HepG2 (cell line): Measurements from ENCODE around the gene TEF. TPM values are rescaled to one million over a fixed set of nuclear protein-coding genes. Genes with fewer than 3 reads are reported as not detected.
A peak's percentile ranks its signal among the peaks of the same experiment; 100 is the strongest.

Source experiments
- AHR ChIP-seq: IDR thresholded peaks from 2 replicates; pipeline ENCODE4 v1.6.1; 2018; ENCODE audit warnings: missing genetic modification reagents, missing compliant biosample characterization
- ATF2 ChIP-seq: sonication (generic); formaldehyde crosslinking; IDR thresholded peaks from 2 replicates; pipeline ENCODE4 v1.4.0; 2020; ENCODE audit warnings: missing genetic modification reagents
- ATF5 ChIP-seq: sonication (generic); formaldehyde crosslinking; IDR thresholded peaks from 2 replicates; pipeline ENCODE4 v1.4.0; 2020; ENCODE audit warnings: mild to moderate bottlenecking, low read depth, missing genetic modification reagents
- CBX2 ChIP-seq, 2 experiments: fragments of 200-600 bp in 1 of 2; sonication (generic); formaldehyde crosslinking in 1 of 2; IDR thresholded peaks; 2 replicates each; pipeline versions ENCODE4 v1.7.0 to v1.8.1; 2018 to 2022; ENCODE audit warnings: low read depth in 2 of 2, low read length in 1 of 2, mild to moderate bottlenecking in 1 of 2, missing genetic modification reagents in 1 of 2
- DNMT1 ChIP-seq: sonication (generic); formaldehyde crosslinking; IDR thresholded peaks from 2 replicates; pipeline ENCODE4 v1.5.1; 2020; ENCODE audit warnings: mild to moderate bottlenecking, missing genetic modification reagents
- GATA4 ChIP-seq: sonication (generic); IDR thresholded peaks from 2 replicates; pipeline ENCODE4 v1.6.1; 2016; ENCODE audit warnings: antibody characterized with exemption, low read depth, borderline replicate concordance
- GLI4 ChIP-seq: sonication (generic); formaldehyde crosslinking; IDR thresholded peaks from 2 replicates; pipeline ENCODE4 v1.5.1; 2020; ENCODE audit warnings: missing genetic modification reagents, mild to moderate bottlenecking, moderate library complexity, borderline replicate concordance
- IRX3 ChIP-seq: sonication (generic); formaldehyde crosslinking; IDR thresholded peaks from 2 replicates; pipeline ENCODE4 v1.8.1; 2023; ENCODE audit warnings: mild to moderate bottlenecking, low read depth, missing genetic modification reagents, borderline replicate concordance
- JUND ChIP-seq: sonication (generic); formaldehyde crosslinking; IDR thresholded peaks from 2 replicates; pipeline ENCODE4 v1.8.0; 2022; ENCODE audit warnings: mild to moderate bottlenecking, missing genetic modification reagents
- LBX2 ChIP-seq: sonication (generic); formaldehyde crosslinking; IDR thresholded peaks from 2 replicates; pipeline ENCODE4 v1.5.0; 2020; ENCODE audit warnings: missing genetic modification reagents, mild to moderate bottlenecking, borderline replicate concordance
- NPAS2 ChIP-seq: sonication (generic); formaldehyde crosslinking; IDR thresholded peaks from 2 replicates; pipeline ENCODE4 v1.8.0; 2022; ENCODE audit warnings: mild to moderate bottlenecking, missing genetic modification reagents, borderline replicate concordance
- PRMT3 ChIP-seq: sonication (generic); formaldehyde crosslinking; IDR thresholded peaks from 2 replicates; pipeline ENCODE4 v1.8.1; 2022; ENCODE audit warnings: low read depth, mild to moderate bottlenecking, moderate library complexity, missing genetic modification reagents, borderline replicate concordance
- RAD51 ChIP-seq: fragments of 450-650 bp; IDR thresholded peaks from 2 replicates; pipeline ENCODE4 v1.6.1; 2016; ENCODE audit warnings: borderline replicate concordance
- SMARCE1 ChIP-seq: fragments of 450-650 bp; IDR thresholded peaks from 2 replicates; pipeline ENCODE4 v1.6.1; 2017; ENCODE audit warnings: borderline replicate concordance
- SNAPC2 ChIP-seq: sonication (generic); formaldehyde crosslinking; IDR thresholded peaks from 2 replicates; pipeline ENCODE4 v1.8.1; 2022; ENCODE audit warnings: mild to moderate bottlenecking, missing genetic modification reagents
- TGIF2 ChIP-seq: IDR thresholded peaks from 2 replicates; pipeline ENCODE4 v1.6.1; 2016; ENCODE audit warnings: control low read depth, missing compliant biosample characterization
- TSC22D2 ChIP-seq: sonication (generic); formaldehyde crosslinking; IDR thresholded peaks from 2 replicates; pipeline ENCODE4 v1.5.1; 2020; ENCODE audit warnings: missing genetic modification reagents, mild to moderate bottlenecking, borderline replicate concordance
- YEATS2 ChIP-seq: sonication (generic); formaldehyde crosslinking; IDR thresholded peaks from 2 replicates; pipeline ENCODE4 v1.4.0; 2020; ENCODE audit warnings: missing genetic modification reagents, borderline replicate concordance
- ZNF264 ChIP-seq: sonication (generic); formaldehyde crosslinking; IDR thresholded peaks from 2 replicates; pipeline ENCODE4 v1.4.0; 2020; ENCODE audit warnings: missing genetic modification reagents
- ZNF335 ChIP-seq: sonication (generic); formaldehyde crosslinking; IDR thresholded peaks from 2 replicates; pipeline ENCODE4 v1.4.0; 2020; ENCODE audit warnings: missing genetic modification reagents
- ZNF574 ChIP-seq: sonication (generic); formaldehyde crosslinking; IDR thresholded peaks from 2 replicates; pipeline ENCODE4 v1.4.0; 2020; ENCODE audit warnings: missing genetic modification reagents
- ZNF605 ChIP-seq: sonication (generic); formaldehyde crosslinking; IDR thresholded peaks from 2 replicates; pipeline ENCODE4 v1.8.0; 2022; ENCODE audit warnings: mild to moderate bottlenecking, missing genetic modification reagents
- ZNF703 ChIP-seq: sonication (generic); formaldehyde crosslinking; IDR thresholded peaks from 2 replicates; pipeline ENCODE4 v1.5.1; 2020; ENCODE audit warnings: missing genetic modification reagents, mild to moderate bottlenecking, moderate library complexity, borderline replicate concordance
- ZNF883 ChIP-seq: sonication (generic); formaldehyde crosslinking; IDR thresholded peaks from 2 replicates; pipeline ENCODE4 v1.5.1; 2020; ENCODE audit warnings: mild to moderate bottlenecking, missing genetic modification reagents; ENCODE audit errors: not compliant biosample characterization
- polyA plus RNA-seq, 8 experiments: library from polyadenylated mRNA; depleted of rRNA in 3 of 8; stranded (reverse) in 7 of 8; unstranded in 1 of 8; fragments of >200 nt; fragmentation: Illumina TruSeq in 4 of 8; extraction: Trizol in 4 of 8; gene quantifications; 2 replicates each; pipeline versions ENCODE4 v1.2.1 to v1.2.3, GENCODE V29; 2011 to 2016; ENCODE audit warnings: low read depth in 4 of 8, missing spikeins in 1 of 8, mixed read lengths in 1 of 8; ENCODE audit not compliant: insufficient read depth in 1 of 8
- total RNA-seq, 5 experiments: library from RNA; depleted of rRNA; stranded (reverse); fragments of >200 nt; fragmentation: Illumina TruSeq; extraction: Trizol; gene quantifications; 2 replicates each; pipeline ENCODE4 v1.2.3, GENCODE V29; 2016; ENCODE audit warnings: low read depth in 1 of 5

TEF gene
- total and polyA plus RNA-seq, 2 of the 13 experiments (the other 11 are each of a cell fraction or from before 2014, with no cell fraction given), result 7.6 to 11.2 TPM

- TF ChIP-seq GATA4, result no peak
- TF ChIP-seq PRMT3 (CRISPR knock-in tag), result no peak
- no peak for TF ChIP-seq ZNF335 (CRISPR knock-in tag)
- no peak for TF ChIP-seq ZNF703 (CRISPR knock-in tag)
- TF ChIP-seq ZNF574 (CRISPR knock-in tag), result peak; percentile 53; the same call in 1 of the 2 replicates
- 0 out of 2 replicates have a peak, but pooled peaks have one; percentile 34 for TF ChIP-seq AHR (CRISPR knock-in tag)
- TF ChIP-seq RAD51, result no peak
- no peak for TF ChIP-seq ZNF605 (CRISPR knock-in tag)
- no peak for TF ChIP-seq SMARCE1
- TF ChIP-seq LBX2 (CRISPR knock-in tag), result peak; percentile 29; the same call in 1 of the 2 replicates
- 0 out of 2 replicates have a peak, but pooled peaks have one; percentile 37 for TF ChIP-seq YEATS2 (CRISPR knock-in tag)
- TF ChIP-seq ATF2 (CRISPR knock-in tag), result peak; percentile 60; the same call in 1 of the 2 replicates
- TF ChIP-seq NPAS2 (CRISPR knock-in tag), result no peak
- no peak for TF ChIP-seq DNMT1 (CRISPR knock-in tag)
- TF ChIP-seq TSC22D2, result peak; percentile 80; the same call in 1 of the 2 replicates
- no peak for TF ChIP-seq SNAPC2 (CRISPR knock-in tag)
- no peak for TF ChIP-seq CBX2 (IDR thresholded peaks at IDR 0.05; ENCODE audit: low read depth, low read length)
- no peak for TF ChIP-seq CBX2 (CRISPR knock-in tag; IDR thresholded peaks at IDR 0.05; ENCODE audit: low read depth)
- TF ChIP-seq GLI4 (CRISPR knock-in tag), result no peak
- TF ChIP-seq ZNF264 (CRISPR knock-in tag), result no peak
- 0 out of 2 replicates have a peak, but pooled peaks have one; percentile 26 for TF ChIP-seq TGIF2 (CRISPR knock-in tag)
- no peak for TF ChIP-seq ATF5 (CRISPR knock-in tag)
- TF ChIP-seq IRX3 (CRISPR knock-in tag), result no peak
- peak; percentile 20 for TF ChIP-seq ZNF883 (CRISPR knock-in tag)
- no peak for TF ChIP-seq JUND (CRISPR knock-in tag)
Observed at GRCh38 chr22:41403532-41404318, 22.0 kb downstream of the TEF start (continued).
